K562 (cell line): ENCODE results near the gene FXYD4. TPM values are rescaled to one million over a fixed set of nuclear protein-coding genes. Genes with fewer than 3 reads are reported as not detected.

ENCODE experiments used
- BMI1 ChIP-seq: fragments of 150-350 bp; IDR thresholded peaks from 2 replicates; pipeline ENCODE4 v1.6.1; 2014; ENCODE audit warnings: low read length
- CBX1 ChIP-seq: sonication (generic); IDR thresholded peaks from 2 replicates; pipeline ENCODE4 v1.6.1; 2016; ENCODE audit warnings: antibody characterized with exemption, low read depth, mild to moderate bottlenecking
- ETV5 ChIP-seq: sonication (generic); formaldehyde crosslinking; IDR thresholded peaks from 2 replicates; pipeline ENCODE4 v1.4.0; 2020; ENCODE audit warnings: low read depth, mild to moderate bottlenecking, missing genetic modification reagents
- FIP1L1 ChIP-seq: fragments of 200-400 bp; formaldehyde crosslinking; IDR thresholded peaks from 2 replicates; pipeline ENCODE4 v1.6.1; 2018; ENCODE audit warnings: mild to moderate bottlenecking, low read depth, low read length; ENCODE audit not compliant: poor library complexity, severe bottlenecking
- HSF4 ChIP-seq: fragments of 250-450 bp; sonication (Bioruptor Pico); IDR thresholded peaks from 2 replicates; pipeline ENCODE4 v2.1.2; 2022; ENCODE audit warnings: mild to moderate bottlenecking, moderate library complexity, borderline replicate concordance
- MECOM ChIP-seq: fragments of 250-450 bp; sonication (Bioruptor Pico); IDR thresholded peaks from 2 replicates; pipeline ENCODE4 v1.8.0; 2022; ENCODE audit warnings: inconsistent platforms
- MTA3 ChIP-seq: fragments of 450-650 bp; formaldehyde crosslinking; IDR thresholded peaks from 2 replicates; pipeline ENCODE4 v1.6.1; 2017; ENCODE audit warnings: mild to moderate bottlenecking, borderline replicate concordance
- MYC ChIP-seq, 2 experiments: fragments of 250-450 bp in 1 of 2; sonication (Bioruptor Pico) in 1 of 2; IDR thresholded peaks; 2 replicates each; pipeline versions ENCODE4 v1.5.1 to v1.6.1; 2012 to 2021; ENCODE audit warnings: low read depth in 2 of 2, borderline replicate concordance in 1 of 2, improper control_type of control experiment in 1 of 2, low read length in 1 of 2, mild to moderate bottlenecking in 1 of 2, moderate library complexity in 1 of 2
- NR2F6 ChIP-seq: fragments of 450-650 bp; formaldehyde crosslinking; IDR thresholded peaks from 2 replicates; pipeline ENCODE4 v1.4.0; 2020; ENCODE audit warnings: mild to moderate bottlenecking
- PRDM10 ChIP-seq: fragments of 450-650 bp; IDR thresholded peaks from 2 replicates; pipeline ENCODE4 v1.6.1; 2018; ENCODE audit not compliant: partially characterized antibody
- SRF ChIP-seq, 2 experiments: fragments of 250-450, 450-650 bp in 1 of 2; sonication (Bioruptor Pico) in 1 of 2; sonication (generic) in 1 of 2; formaldehyde crosslinking; IDR thresholded peaks; 2 replicates each; pipeline versions ENCODE4 v1.5.0 to v1.5.1; 2020 to 2022; ENCODE audit warnings: mild to moderate bottlenecking in 1 of 2, missing genetic modification reagents in 1 of 2
- TAF1 ChIP-seq: IDR thresholded peaks from 2 replicates; pipeline ENCODE4 v1.6.1; 2011; ENCODE audit warnings: mild to moderate bottlenecking, low read length, moderate library complexity; ENCODE audit not compliant: insufficient read depth, control insufficient read depth, severe bottlenecking; ENCODE audit errors: extremely low read depth
- TFAP4 ChIP-seq: sonication (generic); formaldehyde crosslinking; IDR thresholded peaks from 2 replicates; pipeline ENCODE4 v1.8.0; 2022; ENCODE audit warnings: missing genetic modification reagents, mild to moderate bottlenecking, moderate library complexity, borderline replicate concordance
- THRA ChIP-seq: fragments of 450-650 bp; IDR thresholded peaks from 2 replicates; pipeline ENCODE4 v1.6.1; 2017; ENCODE audit warnings: mild to moderate bottlenecking, moderate library complexity
- ZBTB12 ChIP-seq: fragments of 250-450 bp; sonication (Bioruptor Pico); IDR thresholded peaks from 2 replicates; pipeline ENCODE4 v1.4.0; 2020
- ZFX ChIP-seq: sonication (generic); formaldehyde crosslinking; IDR thresholded peaks from 2 replicates; pipeline ENCODE4 v1.8.0; 2022; ENCODE audit warnings: mild to moderate bottlenecking, missing genetic modification reagents, moderate library complexity
- ZNF274 ChIP-seq: IDR thresholded peaks from 2 replicates; pipeline ENCODE4 v1.6.1; 2011; ENCODE audit warnings: low read depth, mild to moderate bottlenecking, low read length, moderate library complexity, borderline replicate concordance
- ZNF431 ChIP-seq: sonication (generic); formaldehyde crosslinking; IDR thresholded peaks from 2 replicates; pipeline ENCODE4 v1.8.0; 2022; ENCODE audit warnings: mild to moderate bottlenecking, missing genetic modification reagents
- ZNF583 ChIP-seq: fragments of 250-450 bp; sonication (Bioruptor Pico); IDR thresholded peaks from 2 replicates; pipeline ENCODE4 v1.4.0; 2020
- ZNF644 ChIP-seq: fragments of 200-800 bp; sonication (Bioruptor generic); IDR thresholded peaks from 2 replicates; pipeline ENCODE4 v1.6.1; 2016; ENCODE audit warnings: low read depth, missing genetic modification characterization, missing compliant biosample characterization
- polyA plus RNA-seq, 8 experiments: library from polyadenylated mRNA; depleted of rRNA in 4 of 8; stranded (reverse) in 5 of 8; unstranded in 3 of 8; fragments of >200 nt; fragmentation: Nextera tagmentation in 2 of 8; fragmentation: Illumina TruSeq in 1 of 8; extraction: Ambion mirVana in 2 of 8; extraction: Trizol in 1 of 8; gene quantifications; 2 replicates each; pipeline versions ENCODE4 v1.2.1 to v1.2.3, GENCODE V29; 2011 to 2014; ENCODE audit warnings: inconsistent platforms in 1 of 8, missing spikeins in 1 of 8
- total RNA-seq, 7 experiments: library from RNA; depleted of rRNA in 6 of 7; stranded (reverse); fragments of >200 nt in 6 of 7; fragmentation: Illumina TruSeq in 2 of 7; extraction: Trizol in 2 of 7; gene quantifications; 2 replicates each; pipeline versions ENCODE4 v1.2.1 to v1.2.3, GENCODE V29; 2011 to 2021; ENCODE audit warnings: low replicate concordance in 1 of 7

FXYD4 gene
- total and polyA plus RNA-seq, 9 of the 15 experiments (the other 6 are each of a cell fraction or from before 2014, with no cell fraction given): not detected

- no peak for TF ChIP-seq ZBTB12 (CRISPR knock-in tag)
- TF ChIP-seq CBX1: no peak
- TF ChIP-seq ZNF274: no peak
- no peak for TF ChIP-seq ETV5 (CRISPR knock-in tag)
- TF ChIP-seq MTA3: no peak
- TF ChIP-seq MYC (IDR thresholded peaks at IDR 0.05; ENCODE audit: low read depth, low read length): no peak
- TF ChIP-seq MYC (CRISPR knock-in tag; IDR thresholded peaks at IDR 0.05; ENCODE audit: borderline replicate concordance, low read depth): no peak
- TF ChIP-seq ZNF583 (CRISPR knock-in tag): no peak
- 0 out of 4 replicates have a peak, but pooled peaks of 1 of the 2 experiments have one; percentile 17 for TF ChIP-seq SRF (CRISPR knock-in tag; IDR thresholded peaks at IDR 0.05)
- TF ChIP-seq TFAP4: peak; percentile 84
- no peak for TF ChIP-seq MECOM (CRISPR knock-in tag)
- TF ChIP-seq PRDM10: peak; percentile 7
- no peak for TF ChIP-seq BMI1
- TF ChIP-seq NR2F6 (CRISPR knock-in tag): no peak
- no peak for TF ChIP-seq TAF1
- TF ChIP-seq HSF4 (CRISPR knock-in tag): no peak
- no peak for TF ChIP-seq ZFX (CRISPR knock-in tag)
- TF ChIP-seq ZNF431: no peak
- no peak for TF ChIP-seq ZNF644
- TF ChIP-seq FIP1L1: no peak
- TF ChIP-seq THRA: no peak
Observed at GRCh38 chr10:43355749-43356371, 15.6 kb upstream of the FXYD4 start (continued).
